ENCODE data around the gene LIMS1.

GRCh38 chr2:108571286-108571685 is 37.0 kb downstream of the LIMS1 start:
- TF ChIP-seq CTCF (IDR thresholded peaks at IDR 0.05; ENCODE audit: extremely low read depth in 1 of 2, insufficient read depth in 1 of 2, low read depth in 1 of 2, low read length in 2 of 2) (no peak), EZH2 (IDR thresholded peaks at IDR 0.05; ENCODE audit: borderline replicate concordance, low read depth, low read length, severe bottlenecking) (no peak), MAX (IDR thresholded peaks at IDR 0.05; ENCODE audit: insufficient read depth, insufficient read length) (no peak), POLR2A (IDR thresholded peaks at IDR 0.05; ENCODE audit: low read depth, low read length) (no peak), POLR2AphosphoS5 (IDR thresholded peaks at IDR 0.05; ENCODE audit: insufficient read depth, low read depth, low read length) (no peak), MYC (IDR thresholded peaks at IDR 0.05; ENCODE audit: low read depth, low read length) (no peak), JUN (IDR thresholded peaks at IDR 0.05; ENCODE audit: borderline replicate concordance, insufficient read depth, insufficient read length, low read depth) (no peak), GATA2 (IDR thresholded peaks at IDR 0.05; ENCODE audit: insufficient read depth, insufficient read length, low read depth, low read length) (no peak)

All from endothelial cell of umbilical vein (primary cell).